HG02870 (cell line): Measurements from ENCODE around the gene MICAL3.

Source experiments
- ATAC-seq: cut with Tn5 transposase; IDR thresholded peaks from one replicate; pipeline ENCODE4 v1.9.1; 2021; ENCODE audit warnings: mild to moderate bottlenecking, moderate library complexity; ENCODE audit not compliant: unreplicated experiment

Gene MICAL3

DNA sequence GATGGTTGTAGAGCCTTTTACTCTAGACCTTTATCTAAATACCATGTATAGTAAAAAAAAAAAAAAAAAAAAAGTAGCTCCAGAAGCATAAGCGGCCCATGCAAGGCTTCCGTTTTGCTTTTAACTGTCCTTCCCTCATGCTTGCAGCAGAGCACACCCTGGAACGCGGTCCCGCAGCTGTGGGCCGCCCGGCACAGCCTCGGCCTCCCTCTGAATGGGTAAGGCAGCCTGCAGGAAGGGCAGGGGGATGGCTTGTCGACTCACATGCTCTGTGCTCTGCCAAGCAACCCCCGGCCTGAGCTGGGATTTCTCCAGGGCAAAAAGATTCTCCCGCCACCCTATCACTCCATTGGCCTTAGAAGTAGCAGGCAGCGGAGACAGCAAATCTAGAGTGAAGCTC, 148.7 kb downstream of the MICAL3 start:
- no peak for ATAC-seq

DNA sequence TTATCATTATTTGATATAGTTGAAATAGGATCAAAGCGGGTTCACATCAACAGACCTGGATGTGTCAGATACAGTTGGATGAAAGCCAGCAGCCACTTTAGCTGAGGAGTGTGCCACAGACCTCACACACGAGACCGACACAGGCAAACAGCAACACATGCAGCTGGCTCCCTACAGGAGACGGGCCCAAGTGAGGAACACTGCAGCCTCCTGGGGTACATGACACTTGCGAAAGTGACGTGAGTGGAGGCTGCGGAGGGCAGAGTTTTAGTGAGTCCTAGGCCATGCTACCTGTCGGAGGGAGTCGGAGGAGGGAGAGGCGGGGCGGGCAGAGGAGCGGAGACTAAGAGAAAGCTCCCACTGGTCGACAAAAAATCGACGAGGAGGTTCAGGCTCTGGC, 149.2 kb downstream of the MICAL3 start:
- no peak for ATAC-seq

DNA sequence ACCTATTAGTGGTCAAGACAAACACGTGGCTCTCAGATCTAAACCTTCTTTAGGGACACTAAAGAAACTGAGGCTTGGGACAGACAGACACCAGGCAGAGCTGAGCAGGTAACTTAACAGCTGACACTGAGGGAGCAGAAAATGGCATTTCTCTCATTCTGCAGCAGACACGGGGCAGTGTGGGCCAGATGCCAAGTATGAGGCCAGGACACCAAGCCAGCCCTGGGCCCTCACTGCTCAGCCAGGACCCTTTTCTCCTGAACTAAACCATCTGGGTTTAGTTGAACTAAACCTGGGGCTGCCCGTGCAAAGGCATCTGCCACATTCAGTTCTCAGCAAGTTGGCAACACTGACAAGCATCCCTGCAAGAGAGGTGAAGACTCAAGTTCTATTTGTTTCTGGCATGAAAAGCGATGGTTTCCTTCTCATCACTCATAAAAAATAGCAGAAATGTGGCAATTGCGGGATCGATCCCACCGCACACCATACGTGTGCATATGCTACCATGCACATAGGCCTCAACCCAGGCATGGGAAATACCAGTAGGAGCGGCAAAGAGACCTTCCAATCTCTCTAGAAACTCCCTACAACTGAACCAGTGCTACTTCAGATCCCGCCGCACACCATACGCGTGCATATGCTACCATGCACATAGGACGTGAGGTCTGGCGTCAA, 150.0 kb downstream of the MICAL3 start:
- ATAC-seq = no peak

- ATAC-seq = no peak
Measured at GRCh38 chr22:17873804-17874203, 150.6 kb downstream of the MICAL3 start.

- ATAC-seq = no peak
Measured at GRCh38 chr22:17873116-17873515, 151.2 kb downstream of the MICAL3 start.

GRCh38 chr22:17872471-17872870, 151.9 kb downstream of the MICAL3 start:
- no peak for ATAC-seq

DNA sequence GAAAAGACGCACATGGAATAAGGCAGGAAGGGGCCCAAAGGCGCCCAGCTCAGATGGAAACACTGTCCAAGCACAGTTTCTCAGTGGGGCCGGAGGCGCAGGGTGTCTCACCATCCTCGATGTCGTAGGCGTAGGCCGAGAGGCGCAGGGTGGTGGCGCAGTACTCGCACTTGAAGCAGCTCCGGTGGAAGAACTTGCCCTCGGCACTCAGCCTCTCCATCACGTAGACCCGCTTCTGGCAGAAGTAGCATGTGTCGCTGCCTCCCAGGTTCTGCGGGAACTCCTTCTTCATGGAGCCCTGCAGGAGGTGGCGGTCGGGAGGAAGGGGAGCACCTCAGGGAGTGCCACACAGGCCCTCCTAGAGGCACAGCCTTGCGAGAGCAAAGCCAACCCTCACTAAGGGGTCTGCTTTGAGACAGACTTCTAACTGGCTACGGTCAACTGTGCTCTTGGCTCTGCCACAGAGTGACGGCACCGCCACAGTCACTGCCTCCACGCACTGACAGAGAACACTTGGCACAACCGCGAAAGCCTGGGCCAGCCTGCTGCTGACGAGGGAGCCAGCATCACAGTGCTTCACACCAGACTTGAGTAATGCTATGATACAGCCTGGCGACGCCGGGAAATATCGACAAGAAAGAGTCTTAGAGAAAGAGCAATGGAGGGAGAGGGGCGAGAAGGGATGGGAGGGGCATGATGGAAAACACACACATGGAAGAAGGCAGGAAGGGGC, 152.5 kb downstream of the MICAL3 start:
- ATAC-seq = no peak

GRCh38 chr22:17870407-17870806, 154.0 kb downstream of the MICAL3 start:
- ATAC-seq = no peak

DNA sequence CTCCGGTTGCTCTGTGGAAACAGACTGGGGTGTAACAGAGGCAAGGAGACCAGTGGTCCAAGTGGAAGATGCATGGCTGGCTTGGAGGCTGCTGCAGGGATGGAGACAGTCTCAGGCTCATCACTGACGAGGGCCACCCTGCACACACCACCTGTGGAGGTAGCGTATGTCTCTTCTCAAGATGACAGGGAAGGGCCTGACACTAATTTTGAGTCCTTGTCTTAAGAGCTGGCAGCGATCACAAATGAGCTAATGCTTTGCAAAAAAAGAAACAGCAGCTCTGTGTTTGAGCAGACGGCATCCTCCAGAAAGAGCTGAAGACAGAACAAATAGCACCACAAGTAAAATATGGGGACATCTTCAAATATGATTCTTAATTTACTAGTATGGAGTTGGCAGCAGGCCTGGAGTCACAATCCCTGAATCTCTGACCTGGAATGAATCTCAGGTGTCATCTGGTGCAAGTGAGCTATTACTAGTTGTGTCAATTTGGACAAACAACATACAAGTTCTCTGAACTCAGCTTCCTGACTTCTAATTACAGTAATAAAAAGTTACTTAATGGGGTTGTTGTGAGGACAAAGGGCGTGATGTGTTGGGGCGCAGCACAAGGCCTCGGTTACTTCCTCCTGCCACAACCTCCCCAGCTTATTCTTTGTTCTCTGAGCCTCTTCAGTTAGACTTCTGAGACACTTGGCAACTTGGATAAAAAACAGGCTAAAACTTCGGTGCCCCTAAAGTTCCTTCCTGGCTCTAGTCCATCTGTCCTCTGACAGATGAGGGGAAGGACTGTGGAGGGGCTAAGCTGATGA, 154.9 kb downstream of the MICAL3 start:
- ATAC-seq = no peak

DNA sequence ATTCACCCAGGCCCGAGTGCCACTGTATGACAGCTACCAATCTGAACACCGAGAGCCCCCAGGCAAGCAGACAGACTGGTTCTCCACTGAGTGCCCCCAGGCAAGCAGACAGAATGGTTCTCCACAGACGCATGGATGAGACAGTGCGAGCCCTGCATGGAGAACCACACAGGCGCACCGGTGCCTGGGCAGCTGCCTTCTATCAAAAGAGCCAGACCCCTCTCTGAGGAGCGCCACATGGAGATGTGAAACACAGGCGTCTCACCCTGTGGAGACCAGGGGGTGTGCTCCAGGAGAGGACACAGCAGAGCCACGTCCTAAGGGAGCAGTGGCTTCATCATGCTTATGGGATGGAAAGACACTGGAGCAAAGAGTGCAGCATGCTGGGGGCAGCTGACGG, 155.6 kb downstream of the MICAL3 start:
- no peak for ATAC-seq

- ATAC-seq = no peak
Measured at GRCh38 chr22:17867160-17867785, 157.1 kb downstream of the MICAL3 start.

GRCh38 chr22:17866621-17867020, 157.7 kb downstream of the MICAL3 start:
- ATAC-seq = no peak

DNA sequence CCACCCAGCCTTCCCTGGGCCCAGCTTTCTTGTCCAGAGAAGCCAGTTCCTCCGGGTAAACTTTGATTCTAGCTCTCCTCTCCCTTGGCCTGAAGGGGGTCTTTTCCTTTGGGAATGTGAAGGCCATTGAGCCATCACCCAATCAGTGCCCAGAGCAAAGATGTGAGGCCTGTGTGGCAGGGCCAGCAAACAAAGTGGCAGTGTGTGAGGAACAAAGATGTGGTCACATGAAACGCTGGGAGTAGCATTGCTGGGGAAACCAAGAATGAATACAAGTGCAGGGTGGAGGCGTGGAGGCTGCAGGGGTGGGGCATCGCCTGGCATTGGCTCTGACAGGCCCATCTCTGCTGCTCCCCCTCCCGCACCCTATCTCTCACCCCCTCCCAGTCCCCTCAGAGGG, 158.2 kb downstream of the MICAL3 start:
- no peak for ATAC-seq

- no peak for ATAC-seq
Measured at GRCh38 chr22:17865183-17866055, 158.9 kb downstream of the MICAL3 start.

- ATAC-seq = no peak
Measured at GRCh38 chr22:17864398-17865182, 159.8 kb downstream of the MICAL3 start.

DNA sequence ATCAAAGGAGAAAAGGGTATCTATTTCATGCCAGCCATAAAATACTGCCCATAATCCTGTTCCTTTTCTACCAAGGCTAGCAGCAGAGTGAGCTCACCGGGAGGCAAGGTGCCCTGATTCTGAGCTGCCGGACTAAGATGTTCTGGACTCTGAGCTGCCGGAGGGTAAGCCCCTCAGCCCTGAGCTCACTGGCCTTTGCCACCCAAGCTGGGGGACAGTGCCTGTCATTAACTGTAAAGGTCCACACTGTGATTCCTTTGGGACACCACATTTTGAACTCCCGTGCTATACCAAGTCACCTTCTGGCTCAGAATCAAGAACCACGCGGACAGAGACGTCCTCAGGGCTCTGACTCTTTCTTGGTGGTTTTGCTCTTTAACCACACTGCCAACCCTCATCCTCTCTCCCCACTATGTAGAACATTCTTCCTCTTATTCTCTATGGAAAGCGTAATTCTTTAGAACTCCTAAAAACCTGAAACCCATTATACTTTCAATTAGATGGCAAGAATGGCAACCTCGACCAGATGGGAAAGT, 161.6 kb downstream of the MICAL3 start:
- no peak for ATAC-seq

DNA sequence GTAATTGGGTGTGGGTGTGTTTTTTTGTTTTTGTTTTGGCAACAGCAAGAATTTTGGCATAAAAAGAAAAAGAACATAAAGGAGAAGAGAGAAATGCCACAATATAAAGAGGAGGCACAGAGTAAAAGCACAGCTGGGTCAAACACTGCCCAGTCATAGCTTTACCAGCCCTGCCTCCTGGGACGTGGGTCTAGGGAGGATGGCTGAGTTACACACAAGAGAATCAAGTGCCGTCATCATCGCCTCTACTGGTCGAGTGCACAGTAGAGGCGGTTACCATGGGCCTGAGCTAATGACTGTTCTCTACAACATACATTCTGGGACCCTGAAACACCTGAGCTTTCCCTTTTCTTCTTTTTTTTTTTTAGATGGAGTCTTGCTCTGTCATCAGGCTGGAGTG, 162.5 kb downstream of the MICAL3 start:
- no peak for ATAC-seq

GRCh38 chr22:17860220-17860965, 164.0 kb downstream of the MICAL3 start:
- no peak for ATAC-seq

GRCh38 chr22:17858033-17858432, 166.3 kb downstream of the MICAL3 start:
- ATAC-seq = no peak
